Naive thymus-derived CD4-positive, alpha-beta T cell (primary cell): ENCODE data around the gene HOATZ. TPM values are rescaled to one million over a fixed set of nuclear protein-coding genes. Genes with fewer than 3 reads are reported as not detected.
A peak's percentile ranks its signal among the peaks of the same experiment; 100 is the strongest.

Experiments
- ATAC-seq: fragments of 150-1000 bp; cut with Tn5 transposase; 2 replicates; pipeline ENCODE4 v1.10.0; 2021; ENCODE audit warnings: mild to moderate bottlenecking, moderate library complexity
- CTCF ChIA-PET: fragments of 350-600 bp; sonication (Branson Sonifier 250); formaldehyde crosslinking; loops from one replicate; lab custom pipeline; 2021; ENCODE audit warnings: antibody characterized with exemption; lab: Charles Lee
- POLR2A ChIA-PET: fragments of 350-600 bp; sonication (Branson Sonifier 250); formaldehyde crosslinking; loops from one replicate; lab custom pipeline; 2021; ENCODE audit warnings: antibody characterized with exemption, inconsistent platforms; lab: Charles Lee
- DNase-seq, 9 donors: peaks; one replicate each; pipeline versions ENCODE4 v3.0.0 to v3.0.0-alpha.2; 2020 to 2022; ENCODE audit warnings: mixed read lengths in 1 of 9
- H3K27ac ChIP-seq: one replicate; pipeline ENCODE4 v1.7.0; 2013; ENCODE audit warnings: mild to moderate bottlenecking, low read depth, low read length, moderate library complexity
- H3K27me3 ChIP-seq, 2 donors: one replicate each; pipeline ENCODE4 v1.7.0; 2013; ENCODE audit warnings: low read length in 2 of 2, mild to moderate bottlenecking in 2 of 2, moderate library complexity in 2 of 2; ENCODE audit not compliant: control insufficient read depth in 2 of 2, insufficient read depth in 2 of 2
- H3K36me3 ChIP-seq, 3 experiments: 1 replicate in 2 of 3; 2 replicates in 1 of 3; pipeline ENCODE4 v1.7.0; 2013; ENCODE audit warnings: low read length in 3 of 3, mild to moderate bottlenecking in 3 of 3, moderate library complexity in 1 of 3; ENCODE audit not compliant: insufficient read depth in 3 of 3, control insufficient read depth in 2 of 3
- H3K4me1 ChIP-seq, 2 donors: one replicate each; pipeline ENCODE4 v1.7.0; 2013; ENCODE audit warnings: low read length in 2 of 2, mild to moderate bottlenecking in 2 of 2, moderate library complexity in 1 of 2; ENCODE audit not compliant: control insufficient read depth in 2 of 2, insufficient read depth in 2 of 2
- H3K4me3 ChIP-seq: 2 replicates; pipeline ENCODE4 v1.7.0; 2013; ENCODE audit warnings: mild to moderate bottlenecking, low read length
- H3K9me3 ChIP-seq, 3 experiments: 1 replicate in 2 of 3; 2 replicates in 1 of 3; pipeline ENCODE4 v1.7.0; 2013; ENCODE audit warnings: low read length in 3 of 3; ENCODE audit not compliant: control insufficient read depth in 2 of 3
- H3K27ac Mint-ChIP-seq, 9 donors: one replicate each; pipeline ENCODE4 v1.8.0; 2020 to 2022; ENCODE audit warnings: mixed read lengths in 9 of 9, mild to moderate bottlenecking in 8 of 9, moderate library complexity in 5 of 9, inconsistent platforms in 2 of 9
- H3K27me3 Mint-ChIP-seq, 5 donors: one replicate each; pipeline ENCODE4 v1.8.0; 2021 to 2022; ENCODE audit warnings: mixed read lengths in 5 of 5, mild to moderate bottlenecking in 1 of 5
- H3K36me3 Mint-ChIP-seq, 5 donors: one replicate each; pipeline ENCODE4 v1.8.0; 2020 to 2022; ENCODE audit warnings: mixed read lengths in 5 of 5, mild to moderate bottlenecking in 3 of 5, inconsistent platforms in 1 of 5
- H3K4me1 Mint-ChIP-seq, 7 donors: one replicate each; pipeline ENCODE4 v1.8.0; 2020 to 2022; ENCODE audit warnings: mixed read lengths in 7 of 7, mild to moderate bottlenecking in 3 of 7, inconsistent platforms in 1 of 7
- H3K4me3 Mint-ChIP-seq, 10 donors: one replicate each; pipeline ENCODE4 v1.8.0; 2020 to 2022; ENCODE audit warnings: mild to moderate bottlenecking in 10 of 10, mixed read lengths in 10 of 10, moderate library complexity in 6 of 10, inconsistent platforms in 2 of 10
- H3K9me3 Mint-ChIP-seq, 11 donors: one replicate each; pipeline ENCODE4 v1.8.0; 2020 to 2022; ENCODE audit warnings: mixed read lengths in 11 of 11, mild to moderate bottlenecking in 4 of 11, inconsistent platforms in 1 of 11, moderate library complexity in 1 of 11
- intact Hi-C, 2 donors: fragments of 100-400 bp; cut with micrococcal nuclease; formaldehyde crosslinking; loops; one replicate each; pipeline ENCODE4 v1.15.1; 2023
- polyA plus RNA-seq, 2 donors: library from polyadenylated mRNA; unstranded; fragments of 300-500 nt; fragmentation: Illumina TruSeq; gene quantifications; one replicate each; pipeline ENCODE4 v1.2.3, GENCODE V29; 2021
- total RNA-seq, 6 experiments: library from RNA in 5 of 6; stranded (reverse) in 5 of 6; gene quantifications; 1 replicate in 5 of 6; 2 replicates in 1 of 6; pipeline ENCODE4 v1.2.3 and lab custom pipeline; 2021 to 2026

The HOATZ gene
- total and polyA plus RNA-seq, 7 experiments from 2014 or later: not detected

DNA sequence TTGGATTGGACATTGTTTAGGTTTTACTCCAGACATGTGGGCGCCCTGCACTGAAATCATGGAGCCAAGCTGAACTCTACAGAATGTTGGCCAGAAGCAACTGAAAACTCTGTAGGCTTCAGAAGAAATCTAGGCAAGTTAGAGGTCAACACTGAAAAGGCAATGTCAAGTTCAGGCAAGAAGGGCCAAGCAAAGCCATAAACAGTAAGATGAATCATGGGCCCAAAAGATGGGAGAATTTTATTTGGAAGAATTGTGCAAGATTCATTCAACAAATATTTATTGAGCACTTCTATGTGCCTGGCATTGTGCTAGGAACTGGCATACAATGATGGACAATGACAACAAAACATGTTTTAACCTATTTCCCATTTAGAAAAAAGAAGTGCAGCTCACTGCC, 10.9 kb downstream of the HOATZ start:
- H3K36me3 ChIP-seq: no peaks in the 10 kb centered on the region
- intact Hi-C loops: no loop called here
- H3K4me1 ChIP-seq: peaks cover 0 to 6% of the 10 kb centered on the region in 2 donors
- DNase-seq: no peak
- H3K9me3 ChIP-seq: no peaks in the 10 kb centered on the region
- ChIA-PET CTCF (no interaction called here), POLR2A (no interaction called here)
- peaks cover 0 to 5% of the 10 kb centered on the region in 2 donors for H3K27me3 ChIP-seq
- H3K27ac ChIP-seq: no peak overlapping the region
- Mint-ChIP-seq H3K4me1 (peaks cover 9 to 39% (median 14%) of the 10 kb centered on the region in 7 donors), H3K4me3 (no peak overlapping the region), H3K36me3 (no peaks in the 10 kb centered on the region), H3K27ac (no peak overlapping the region), H3K27me3 (peaks cover 0 to 14% (median 8%) of the 10 kb centered on the region in 5 donors), H3K9me3 (no peaks in the 10 kb centered on the region)
- no peak overlapping the region for H3K4me3 ChIP-seq
- ATAC-seq: no peak

DNA sequence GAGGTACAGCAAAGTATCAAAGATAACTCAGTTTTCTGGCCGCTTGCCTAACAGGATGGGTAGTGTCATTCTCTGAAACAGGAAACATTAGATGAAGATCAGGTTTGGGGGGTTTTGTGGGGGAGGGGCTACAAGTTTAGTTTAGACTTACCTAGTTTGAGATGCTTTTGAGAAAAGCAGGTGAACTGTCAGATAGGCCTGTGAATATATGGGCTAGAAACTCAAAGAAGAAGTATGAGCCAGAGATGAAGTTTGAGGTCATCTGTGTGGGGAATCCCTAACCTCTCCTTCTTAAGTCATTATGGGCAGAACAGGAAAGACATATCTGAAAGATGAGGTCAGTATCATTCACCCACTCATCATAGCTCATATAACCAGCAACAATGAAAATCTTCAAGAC, 11.9 kb downstream of the HOATZ start:
- H3K27ac Mint-ChIP-seq: peak overlapping the region in 1 of 9 donors; percentile 19

DNA sequence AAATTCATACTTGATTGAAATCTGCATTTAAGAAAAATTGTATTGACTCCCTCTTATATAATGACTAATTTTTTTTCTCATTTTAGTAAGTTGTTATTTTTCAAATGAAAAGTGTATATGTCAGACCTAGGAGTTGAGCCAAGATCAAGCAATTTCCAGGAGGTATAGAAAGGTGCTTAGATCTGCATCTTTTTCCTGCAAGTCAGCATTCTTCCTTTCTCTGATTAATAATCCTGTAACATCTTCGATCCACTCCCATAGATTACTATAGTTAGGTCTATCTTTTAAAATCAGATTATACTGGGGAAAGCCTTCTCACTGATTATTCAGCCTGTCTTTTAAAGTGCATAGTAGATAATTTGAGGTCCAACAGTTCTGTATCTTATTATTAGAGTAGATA, 12.7 kb downstream of the HOATZ start:
- ATAC-seq: no peak
- no peak overlapping the region for H3K27ac Mint-ChIP-seq
- no peak overlapping the region for H3K4me3 Mint-ChIP-seq
- DNase-seq: no peak
- ChIA-PET CTCF (no interaction called here), POLR2A (interaction anchor here (0.5 kb wide), 1 partner anchor 402 kb away, joined by 3 read pairs; no protein-coding TSS in a partner anchor)
- H3K36me3 ChIP-seq: no peaks in the 10 kb centered on the region
- peaks cover 9 to 45% (median 14%) of the 10 kb centered on the region in 7 donors for H3K4me1 Mint-ChIP-seq
- peaks cover 0 to 6% of the 10 kb centered on the region in 2 donors for H3K4me1 ChIP-seq
- H3K27me3 ChIP-seq: no peaks in the 10 kb centered on the region
- H3K36me3 Mint-ChIP-seq: no peaks in the 10 kb centered on the region
- no peaks in the 10 kb centered on the region for H3K9me3 Mint-ChIP-seq
- intact Hi-C loops: loop anchor here in 1 of 2 donors (2.0 kb wide), 1 partner anchor 14 kb away; the partner anchor contains the start of gene BTG4
- H3K27me3 Mint-ChIP-seq: peaks cover 0 to 21% (median 8%) of the 10 kb centered on the region in 5 donors
- no peaks in the 10 kb centered on the region for H3K9me3 ChIP-seq
- no peak overlapping the region for H3K27ac ChIP-seq
- no peak overlapping the region for H3K4me3 ChIP-seq

More for the DNA sequence above, 11.9 kb downstream of the HOATZ start:
- no peak overlapping the region for H3K4me3 Mint-ChIP-seq
- H3K36me3 Mint-ChIP-seq: no peaks in the 10 kb centered on the region
- ChIA-PET POLR2A (interaction anchor here (0.5 kb wide), 1 partner anchor 402 kb away, joined by 3 read pairs; no protein-coding TSS in a partner anchor), CTCF (no interaction called here)
- peak; percentile 45 for ATAC-seq
- Histone ChIP-seq H3K27me3 (no peaks in the 10 kb centered on the region), H3K36me3 (no peaks in the 10 kb centered on the region), H3K27ac (no peak overlapping the region), H3K9me3 (no peaks in the 10 kb centered on the region), H3K4me3 (no peak overlapping the region), H3K4me1 (peaks cover 0 to 6% of the 10 kb centered on the region in 2 donors)
- DNase-seq: no peak
- intact Hi-C loops: loop anchor here in 1 of 2 donors (2.0 kb wide), 1 partner anchor 14 kb away; the partner anchor contains the start of gene BTG4
- H3K27me3 Mint-ChIP-seq: peaks cover 0 to 17% (median 8%) of the 10 kb centered on the region in 5 donors
- H3K4me1 Mint-ChIP-seq: peaks cover 9 to 40% (median 14%) of the 10 kb centered on the region in 7 donors
- no peaks in the 10 kb centered on the region for H3K9me3 Mint-ChIP-seq

DNA sequence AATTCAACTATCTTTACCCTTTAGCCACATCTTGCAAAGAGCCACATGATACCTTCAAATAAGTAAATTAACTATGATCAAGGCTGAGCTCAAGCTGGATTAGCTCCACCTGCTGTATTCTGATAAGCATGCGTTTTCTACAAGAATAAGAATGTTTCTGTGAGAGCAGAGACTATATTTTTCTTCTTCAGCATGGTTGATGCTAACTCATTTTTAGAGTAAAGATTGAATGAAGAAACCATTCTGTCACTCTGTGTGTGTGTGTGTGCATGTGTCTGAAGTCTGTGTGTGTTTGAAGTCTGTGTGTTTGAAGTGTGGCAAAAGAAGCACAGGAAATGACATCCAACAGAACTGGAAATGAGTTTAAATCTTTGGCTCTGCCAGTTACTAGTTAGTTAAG, 14.0 kb downstream of the HOATZ start:
- H3K4me1 ChIP-seq: peaks cover 0 to 6% of the 10 kb centered on the region in 2 donors
- POLR2A ChIA-PET: no interaction called here
- H3K27ac ChIP-seq: no peak overlapping the region
- Mint-ChIP-seq H3K9me3 (no peaks in the 10 kb centered on the region), H3K27me3 (peaks cover 0 to 21% (median 3%) of the 10 kb centered on the region in 5 donors), H3K36me3 (no peaks in the 10 kb centered on the region), H3K4me3 (peak overlapping the region in 5 of 10 donors; percentile 1 to 32 (median 8)), H3K4me1 (peaks cover 9 to 48% (median 14%) of the 10 kb centered on the region in 7 donors), H3K27ac (peak overlapping the region in 7 of 9 donors; percentile 8 to 82 (median 45))
- no peaks in the 10 kb centered on the region for H3K9me3 ChIP-seq
- no peaks in the 10 kb centered on the region for H3K36me3 ChIP-seq
- ATAC-seq (peak; percentile 86), DNase-seq (peak in 7 of 9 donors; percentile 72 to 87 (median 75))
- H3K27me3 ChIP-seq: no peaks in the 10 kb centered on the region
- H3K4me3 ChIP-seq: no peak overlapping the region
- CTCF ChIA-PET: no interaction called here
- intact Hi-C loops: no loop called here

DNA sequence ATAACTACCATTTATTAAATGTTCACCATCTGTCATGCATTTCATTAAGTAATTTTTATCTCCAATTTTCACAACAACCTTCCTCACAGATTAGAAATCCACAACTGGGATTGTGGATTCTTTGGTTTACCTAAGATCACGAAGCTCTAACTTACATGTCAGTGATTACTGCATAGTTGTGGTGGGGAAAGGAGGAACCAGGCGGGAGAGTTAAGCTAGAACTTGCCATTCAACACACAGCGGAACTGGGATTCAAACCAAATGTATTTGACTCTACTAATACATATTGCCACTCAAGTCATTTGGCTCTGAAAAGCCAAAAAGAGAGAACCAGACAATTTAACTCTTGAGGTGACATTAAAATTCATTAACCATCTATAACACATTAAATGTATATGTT, 15.5 kb downstream of the HOATZ start:
- H3K4me3 ChIP-seq: no peak overlapping the region
- no peak overlapping the region for H3K27ac Mint-ChIP-seq
- H3K27me3 Mint-ChIP-seq: peaks cover 0 to 22% (median 8%) of the 10 kb centered on the region in 5 donors
- DNase-seq (no peak), ATAC-seq (no peak)
- H3K27ac ChIP-seq: no peak overlapping the region
- H3K27me3 ChIP-seq: no peaks in the 10 kb centered on the region
- peaks cover 9 to 41% (median 14%) of the 10 kb centered on the region in 7 donors for H3K4me1 Mint-ChIP-seq
- ChIA-PET POLR2A (no interaction called here), CTCF (no interaction called here)
- no peaks in the 10 kb centered on the region for H3K36me3 Mint-ChIP-seq
- no peak overlapping the region for H3K4me3 Mint-ChIP-seq
- H3K4me1 ChIP-seq: peaks cover 0 to 6% of the 10 kb centered on the region in 2 donors
- no peaks in the 10 kb centered on the region for H3K9me3 ChIP-seq
- H3K36me3 ChIP-seq: no peaks in the 10 kb centered on the region
- intact Hi-C loops: no loop called here
- no peaks in the 10 kb centered on the region for H3K9me3 Mint-ChIP-seq

DNA sequence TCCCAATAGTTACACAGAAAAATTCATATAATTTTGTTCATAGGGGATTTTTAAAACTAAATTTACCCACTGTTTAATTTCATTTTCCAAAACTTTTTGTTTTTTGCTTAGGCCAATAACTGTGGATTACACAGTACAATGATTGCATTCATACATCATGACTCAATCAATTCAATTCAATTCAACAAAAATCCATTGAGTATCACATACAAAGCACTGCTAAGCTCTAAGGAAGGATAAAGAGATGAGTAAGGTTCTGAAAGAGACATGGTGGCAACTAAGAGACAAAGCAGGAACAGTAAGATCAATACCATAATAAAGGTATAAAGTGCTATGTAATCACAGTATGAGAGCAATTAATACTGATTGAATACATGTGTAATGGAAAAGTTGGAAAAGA, 16.6 kb downstream of the HOATZ start:
- peaks cover 0 to 6% of the 10 kb centered on the region in 2 donors for H3K4me1 ChIP-seq
- peaks cover 8 to 36% (median 14%) of the 10 kb centered on the region in 7 donors for H3K4me1 Mint-ChIP-seq
- intact Hi-C loops: loop anchor here in 1 of 2 donors (1.0 kb wide), 1 partner anchor 8 kb away; no protein-coding TSS in a partner anchor
- ChIA-PET POLR2A (no interaction called here), CTCF (no interaction called here)
- H3K9me3 Mint-ChIP-seq: no peaks in the 10 kb centered on the region
- no peaks in the 10 kb centered on the region for H3K36me3 ChIP-seq
- no peak for DNase-seq
- H3K36me3 Mint-ChIP-seq: no peaks in the 10 kb centered on the region
- peaks cover 2 to 28% (median 10%) of the 10 kb centered on the region in 5 donors for H3K27me3 Mint-ChIP-seq
- no peak overlapping the region for H3K4me3 ChIP-seq
- no peaks in the 10 kb centered on the region for H3K9me3 ChIP-seq
- no peak overlapping the region for H3K27ac Mint-ChIP-seq
- H3K4me3 Mint-ChIP-seq: no peak overlapping the region
- H3K27me3 ChIP-seq: no peaks in the 10 kb centered on the region
- ATAC-seq: no peak
- H3K27ac ChIP-seq: no peak overlapping the region
